Right renal cortex interstitium (tissue), 3 donors: Measurements from ENCODE around the gene WDR48. TPM values are rescaled to one million over a fixed set of nuclear protein-coding genes. Genes with fewer than 3 reads are reported as not detected.

Experiments used
- DNase-seq, 3 donors: peaks; one replicate each; pipeline ENCODE4 v3.0.0-alpha.2; 2013; ENCODE audit warnings: low read depth in 3 of 3, low spot score in 2 of 3
- polyA plus RNA-seq, 3 donors: library from polyadenylated mRNA; unstranded; fragments of 120-200 nt; gene quantifications; one replicate each; pipeline ENCODE4 v1.2.1, GENCODE V29; 2013; ENCODE audit not compliant: insufficient read length in 3 of 3

The WDR48 gene
- polyA plus RNA-seq, 3 donors = 105 to 108 (median 108) TPM

- no peak for DNase-seq
Measured at GRCh38 chr3:39062180-39062579, 10.4 kb downstream of the WDR48 start.

- DNase-seq = no peak
Measured at GRCh38 chr3:39063143-39063542, 11.3 kb downstream of the WDR48 start.

GRCh38 chr3:39064646-39065045 is 12.8 kb downstream of the WDR48 start:
- no peak for DNase-seq

GRCh38 chr3:39065197-39065596 is 13.4 kb downstream of the WDR48 start:
- no peak for DNase-seq

- no peak for DNase-seq
Measured at GRCh38 chr3:39067286-39067685, 15.5 kb downstream of the WDR48 start.

GRCh38 chr3:39068556-39068955 is 16.7 kb downstream of the WDR48 start:
- no peak for DNase-seq

- no peak for DNase-seq
Measured at GRCh38 chr3:39075910-39076309, 24.1 kb downstream of the WDR48 start.

GRCh38 chr3:39079530-39079929 is 27.7 kb downstream of the WDR48 start:
- no peak for DNase-seq

- DNase-seq = no peak
Measured at GRCh38 chr3:39080026-39080425, 28.2 kb downstream of the WDR48 start.

GRCh38 chr3:39082666-39083313 is 31.0 kb downstream of the WDR48 start:
- DNase-seq = no peak

GRCh38 chr3:39086144-39086543 is 34.3 kb downstream of the WDR48 start:
- DNase-seq = no peak

- DNase-seq = no peak
Measured at GRCh38 chr3:39088456-39088855, 36.6 kb downstream of the WDR48 start.

- DNase-seq = no peak
Measured at GRCh38 chr3:39088889-39089288, 37.1 kb downstream of the WDR48 start.

GRCh38 chr3:39090922-39091321 is 39.1 kb downstream of the WDR48 start:
- no peak for DNase-seq

GRCh38 chr3:39094851-39095677 is 43.2 kb downstream of the WDR48 start:
- DNase-seq = no peak

GRCh38 chr3:39095778-39096177 is 44.0 kb downstream of the WDR48 start:
- no peak for DNase-seq

GRCh38 chr3:39096775-39097174 is 45.0 kb downstream of the WDR48 start:
- DNase-seq = no peak

- DNase-seq = no peak
Measured at GRCh38 chr3:39097716-39098472, 46.1 kb downstream of the WDR48 start.

GRCh38 chr3:39098473-39099000 is 46.7 kb downstream of the WDR48 start:
- no peak for DNase-seq

GRCh38 chr3:39099242-39099641 is 47.4 kb downstream of the WDR48 start:
- no peak for DNase-seq
